GM12878 (cell line): ENCODE measurements around the gene ARHGAP1.

Experiments
- ETV6 ChIP-seq, 2 experiments: fragments of 450-650 bp in 1 of 2; IDR thresholded peaks in 1 of 2; conservative IDR thresholded peaks in 1 of 2; 2 replicates each; pipeline ENCODE4 v1.6.1; 2014; ENCODE audit warnings: antibody characterized with exemption in 1 of 2, borderline replicate concordance in 1 of 2, low read depth in 1 of 2, mild to moderate bottlenecking in 1 of 2, moderate library complexity in 1 of 2
- HCFC1 ChIP-seq: fragments of 150-350 bp; IDR thresholded peaks from 2 replicates; pipeline ENCODE4 v1.6.1; 2014; ENCODE audit warnings: low read length
- KDM1A ChIP-seq: fragments of 200-600 bp; sonication (generic); IDR thresholded peaks from 2 replicates; pipeline ENCODE4 v1.6.1; 2016; ENCODE audit warnings: borderline replicate concordance
- MYC ChIP-seq: IDR thresholded peaks from 2 replicates; pipeline ENCODE4 v1.6.1; 2011; ENCODE audit warnings: mild to moderate bottlenecking, low read length, moderate library complexity, inconsistent platforms; ENCODE audit not compliant: insufficient read depth, insufficient replicate concordance, insufficient read length, severe bottlenecking
- NR2C2 ChIP-seq: IDR thresholded peaks from 2 replicates; pipeline ENCODE4 v1.6.1; 2011; ENCODE audit warnings: borderline replicate concordance, low read depth; ENCODE audit not compliant: control insufficient read depth, insufficient read length
- POLR2A ChIP-seq: IDR thresholded peaks from 2 replicates; pipeline ENCODE4 v1.6.1; 2011; ENCODE audit warnings: low read depth, mild to moderate bottlenecking, low read length
- SIN3A ChIP-seq: IDR thresholded peaks from 2 replicates; pipeline ENCODE4 v1.6.1; 2012; ENCODE audit warnings: low read depth, low read length, improper control_type of control experiment
- TF ChIP-seq, protein P1 (sequence below), 3 experiments: IDR thresholded peaks in 2 of 3; conservative IDR thresholded peaks in 1 of 3; 2 replicates each; pipeline ENCODE4 v1.5.1; 2011; ENCODE audit warnings: low read depth in 3 of 3, low read length in 3 of 3, mild to moderate bottlenecking in 3 of 3, control low read depth in 2 of 3, moderate library complexity in 2 of 3, inconsistent platforms in 1 of 3, mixed read lengths in 1 of 3; ENCODE audit not compliant: control insufficient read depth in 2 of 3, insufficient read depth in 1 of 3; ENCODE audit errors: extremely low read depth in 1 of 3
- TF ChIP-seq, protein P2 (sequence below): fragments of 450-650 bp; conservative IDR thresholded peaks from 2 replicates; pipeline ENCODE4 v1.6.1; 2017; ENCODE audit warnings: mild to moderate bottlenecking, moderate library complexity
- TF ChIP-seq, protein P3 (sequence below): IDR thresholded peaks from 2 replicates; pipeline ENCODE4 v1.6.1; 2012; ENCODE audit warnings: low read length, inconsistent platforms
- TF ChIP-seq, protein P4 (sequence below): IDR thresholded peaks from 2 replicates; pipeline ENCODE4 v1.6.1; 2011; ENCODE audit warnings: borderline replicate concordance, low read depth, mild to moderate bottlenecking, moderate library complexity, mixed read lengths, low read length; ENCODE audit not compliant: insufficient read depth; ENCODE audit errors: extremely low read length
- TF ChIP-seq, protein P5 (sequence below): IDR thresholded peaks from 2 replicates; pipeline ENCODE4 v1.6.1; 2012; ENCODE audit warnings: low read depth, low read length, improper control_type of control experiment

- no peak for TF ChIP-seq POLR2A
- no peak for TF ChIP-seq HCFC1
- TF ChIP-seq SIN3A = no peak
- TF ChIP-seq, protein P1, sequence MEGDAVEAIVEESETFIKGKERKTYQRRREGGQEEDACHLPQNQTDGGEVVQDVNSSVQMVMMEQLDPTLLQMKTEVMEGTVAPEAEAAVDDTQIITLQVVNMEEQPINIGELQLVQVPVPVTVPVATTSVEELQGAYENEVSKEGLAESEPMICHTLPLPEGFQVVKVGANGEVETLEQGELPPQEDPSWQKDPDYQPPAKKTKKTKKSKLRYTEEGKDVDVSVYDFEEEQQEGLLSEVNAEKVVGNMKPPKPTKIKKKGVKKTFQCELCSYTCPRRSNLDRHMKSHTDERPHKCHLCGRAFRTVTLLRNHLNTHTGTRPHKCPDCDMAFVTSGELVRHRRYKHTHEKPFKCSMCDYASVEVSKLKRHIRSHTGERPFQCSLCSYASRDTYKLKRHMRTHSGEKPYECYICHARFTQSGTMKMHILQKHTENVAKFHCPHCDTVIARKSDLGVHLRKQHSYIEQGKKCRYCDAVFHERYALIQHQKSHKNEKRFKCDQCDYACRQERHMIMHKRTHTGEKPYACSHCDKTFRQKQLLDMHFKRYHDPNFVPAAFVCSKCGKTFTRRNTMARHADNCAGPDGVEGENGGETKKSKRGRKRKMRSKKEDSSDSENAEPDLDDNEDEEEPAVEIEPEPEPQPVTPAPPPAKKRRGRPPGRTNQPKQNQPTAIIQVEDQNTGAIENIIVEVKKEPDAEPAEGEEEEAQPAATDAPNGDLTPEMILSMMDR (IDR thresholded peaks at IDR 0.05 in 2 of 3, conservative IDR thresholded peaks at IDR 0.05 in 1 of 3; ENCODE audit: control insufficient read depth in 2 of 3, extremely low read depth in 1 of 3, insufficient read depth in 1 of 3, low read depth in 3 of 3, low read length in 3 of 3) = no peak
- TF ChIP-seq KDM1A = no peak
- TF ChIP-seq, protein P2, sequence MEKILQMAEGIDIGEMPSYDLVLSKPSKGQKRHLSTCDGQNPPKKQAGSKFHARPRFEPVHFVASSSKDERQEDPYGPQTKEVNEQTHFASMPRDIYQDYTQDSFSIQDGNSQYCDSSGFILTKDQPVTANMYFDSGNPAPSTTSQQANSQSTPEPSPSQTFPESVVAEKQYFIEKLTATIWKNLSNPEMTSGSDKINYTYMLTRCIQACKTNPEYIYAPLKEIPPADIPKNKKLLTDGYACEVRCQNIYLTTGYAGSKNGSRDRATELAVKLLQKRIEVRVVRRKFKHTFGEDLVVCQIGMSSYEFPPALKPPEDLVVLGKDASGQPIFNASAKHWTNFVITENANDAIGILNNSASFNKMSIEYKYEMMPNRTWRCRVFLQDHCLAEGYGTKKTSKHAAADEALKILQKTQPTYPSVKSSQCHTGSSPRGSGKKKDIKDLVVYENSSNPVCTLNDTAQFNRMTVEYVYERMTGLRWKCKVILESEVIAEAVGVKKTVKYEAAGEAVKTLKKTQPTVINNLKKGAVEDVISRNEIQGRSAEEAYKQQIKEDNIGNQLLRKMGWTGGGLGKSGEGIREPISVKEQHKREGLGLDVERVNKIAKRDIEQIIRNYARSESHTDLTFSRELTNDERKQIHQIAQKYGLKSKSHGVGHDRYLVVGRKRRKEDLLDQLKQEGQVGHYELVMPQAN = no peak
- no peak for TF ChIP-seq ETV6 (conservative IDR thresholded peaks at IDR 0.05 in 1 of 2, IDR thresholded peaks at IDR 0.05 in 1 of 2; ENCODE audit: borderline replicate concordance in 1 of 2, low read depth in 1 of 2)
- TF ChIP-seq, protein P3, sequence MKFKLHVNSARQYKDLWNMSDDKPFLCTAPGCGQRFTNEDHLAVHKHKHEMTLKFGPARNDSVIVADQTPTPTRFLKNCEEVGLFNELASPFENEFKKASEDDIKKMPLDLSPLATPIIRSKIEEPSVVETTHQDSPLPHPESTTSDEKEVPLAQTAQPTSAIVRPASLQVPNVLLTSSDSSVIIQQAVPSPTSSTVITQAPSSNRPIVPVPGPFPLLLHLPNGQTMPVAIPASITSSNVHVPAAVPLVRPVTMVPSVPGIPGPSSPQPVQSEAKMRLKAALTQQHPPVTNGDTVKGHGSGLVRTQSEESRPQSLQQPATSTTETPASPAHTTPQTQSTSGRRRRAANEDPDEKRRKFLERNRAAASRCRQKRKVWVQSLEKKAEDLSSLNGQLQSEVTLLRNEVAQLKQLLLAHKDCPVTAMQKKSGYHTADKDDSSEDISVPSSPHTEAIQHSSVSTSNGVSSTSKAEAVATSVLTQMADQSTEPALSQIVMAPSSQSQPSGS = no peak
- no peak for TF ChIP-seq MYC
- TF ChIP-seq, protein P4, sequence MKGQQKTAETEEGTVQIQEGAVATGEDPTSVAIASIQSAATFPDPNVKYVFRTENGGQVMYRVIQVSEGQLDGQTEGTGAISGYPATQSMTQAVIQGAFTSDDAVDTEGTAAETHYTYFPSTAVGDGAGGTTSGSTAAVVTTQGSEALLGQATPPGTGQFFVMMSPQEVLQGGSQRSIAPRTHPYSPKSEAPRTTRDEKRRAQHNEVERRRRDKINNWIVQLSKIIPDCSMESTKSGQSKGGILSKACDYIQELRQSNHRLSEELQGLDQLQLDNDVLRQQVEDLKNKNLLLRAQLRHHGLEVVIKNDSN = no peak
- TF ChIP-seq, protein P5, sequence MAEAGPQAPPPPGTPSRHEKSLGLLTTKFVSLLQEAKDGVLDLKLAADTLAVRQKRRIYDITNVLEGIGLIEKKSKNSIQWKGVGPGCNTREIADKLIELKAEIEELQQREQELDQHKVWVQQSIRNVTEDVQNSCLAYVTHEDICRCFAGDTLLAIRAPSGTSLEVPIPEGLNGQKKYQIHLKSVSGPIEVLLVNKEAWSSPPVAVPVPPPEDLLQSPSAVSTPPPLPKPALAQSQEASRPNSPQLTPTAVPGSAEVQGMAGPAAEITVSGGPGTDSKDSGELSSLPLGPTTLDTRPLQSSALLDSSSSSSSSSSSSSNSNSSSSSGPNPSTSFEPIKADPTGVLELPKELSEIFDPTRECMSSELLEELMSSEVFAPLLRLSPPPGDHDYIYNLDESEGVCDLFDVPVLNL = no peak
- TF ChIP-seq NR2C2 = no peak
Observed at GRCh38 chr11:46738887-46739286, 38.5 kb upstream of the ARHGAP1 start.
